Measurements from ENCODE around the gene CRCP.
A peak's percentile ranks its signal among the peaks of the same experiment; 100 is the strongest.
"Not testable (repeated sequence)": the region's sequence is repeated elsewhere in the genome, so short reads cannot be mapped to it uniquely, and the experiment has no call there.

Gene CRCP

DNA sequence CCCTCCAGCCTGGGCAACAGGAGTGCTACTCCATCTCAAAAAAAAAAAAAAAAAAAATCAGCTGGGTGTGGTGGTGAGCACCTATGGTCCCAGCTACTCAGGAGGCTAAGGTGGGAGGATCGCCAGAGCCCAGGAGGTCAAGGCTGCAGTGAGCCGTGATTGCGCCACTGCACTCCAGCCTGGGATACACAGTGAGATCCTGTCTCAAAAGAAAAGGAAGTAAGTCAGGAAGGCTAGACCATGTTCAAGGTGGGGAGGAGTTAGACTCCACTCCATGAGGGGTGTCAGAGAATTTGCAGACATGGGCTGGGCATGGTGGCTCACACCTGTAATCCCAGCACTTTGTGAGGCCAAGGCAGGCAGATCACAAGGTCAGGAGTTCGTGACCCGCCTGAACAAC, 6.2 kb upstream of the CRCP start:
- not testable (repeated sequence) for DNase-seq (ENCODE audit: low spot score)

DNA sequence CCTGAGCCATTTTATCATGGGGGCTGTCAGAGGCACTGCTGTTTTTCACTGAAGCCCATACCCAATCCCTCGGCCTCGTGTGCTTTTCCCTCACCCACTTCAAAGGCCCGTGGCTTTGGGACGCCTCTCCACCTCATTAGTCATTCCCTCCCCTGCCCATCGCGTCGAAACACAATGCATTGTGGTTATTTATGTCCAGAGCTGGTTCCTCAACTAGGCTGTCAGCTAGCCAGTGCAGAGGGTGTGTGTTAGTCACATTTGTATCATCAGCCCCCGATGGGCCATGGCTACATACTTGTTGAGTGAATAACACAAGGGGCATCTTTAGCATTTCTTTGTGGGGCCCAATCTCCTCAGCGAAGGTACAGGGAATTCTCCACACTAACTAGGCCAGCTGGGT, 3.8 kb upstream of the CRCP start:
- peak; percentile 98 for DNase-seq (ENCODE audit: low spot score)

DNA sequence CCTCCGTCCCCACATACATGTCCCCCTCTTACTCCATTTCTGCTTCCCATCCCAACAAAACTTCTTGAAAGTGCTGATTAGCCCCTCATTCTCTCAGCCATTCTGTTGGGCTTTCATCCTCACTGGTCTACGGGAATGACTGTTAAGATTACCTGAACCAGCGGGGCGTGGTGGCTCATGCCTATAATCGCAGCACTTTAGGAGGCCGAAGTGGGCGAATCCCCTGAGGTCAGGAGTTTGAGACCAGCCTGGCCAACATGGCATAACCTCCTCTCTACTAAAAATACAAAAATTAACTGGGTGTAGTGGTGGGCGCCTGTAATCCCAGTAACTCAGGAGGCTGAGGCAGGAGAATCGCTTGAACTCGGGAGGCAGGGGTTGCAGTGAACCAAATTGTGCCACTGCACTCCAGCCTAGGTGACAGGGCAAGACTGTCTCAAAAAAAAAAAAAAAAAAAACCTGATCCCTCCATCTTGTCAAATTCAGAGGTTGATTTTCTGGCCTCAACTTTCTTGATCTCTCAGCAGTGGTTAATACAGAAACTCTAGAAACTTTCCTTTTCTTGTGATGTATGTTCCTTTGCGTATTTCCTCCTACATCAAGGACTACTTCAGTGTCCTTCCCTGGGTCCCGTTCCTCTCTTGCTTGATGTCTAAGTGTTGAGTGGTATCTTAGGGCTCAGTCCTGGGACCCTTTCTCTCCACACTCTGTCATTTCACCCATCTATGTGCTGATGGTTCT, 2.2 kb downstream of the CRCP start:
- not testable (repeated sequence) for DNase-seq (ENCODE audit: low spot score)

- DNase-seq (ENCODE audit: low spot score) = no peak
Measured at GRCh38 chr7:66118603-66119002, 4.0 kb downstream of the CRCP start.

- no peak for DNase-seq (ENCODE audit: low spot score)
Measured at GRCh38 chr7:66119245-66119850, 4.7 kb downstream of the CRCP start.

DNA sequence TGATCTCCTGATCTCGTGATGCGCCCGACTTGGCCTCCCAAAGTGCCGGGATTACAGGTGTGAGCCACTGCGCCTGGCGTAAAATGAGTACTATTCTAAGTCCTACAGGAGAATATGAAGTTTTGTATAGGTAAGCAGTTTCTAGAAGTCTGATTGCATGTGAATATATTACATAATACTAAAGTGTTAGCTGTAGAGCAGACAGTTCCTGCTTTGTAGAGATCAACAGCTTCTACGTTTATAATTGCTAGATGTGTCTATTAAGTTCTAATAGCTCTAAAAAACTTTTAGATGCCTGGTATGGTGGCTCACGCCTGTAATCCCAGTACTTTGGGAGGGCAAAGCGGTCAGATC, 8.5 kb downstream of the CRCP start:
- no peak for DNase-seq (ENCODE audit: low spot score)

DNA sequence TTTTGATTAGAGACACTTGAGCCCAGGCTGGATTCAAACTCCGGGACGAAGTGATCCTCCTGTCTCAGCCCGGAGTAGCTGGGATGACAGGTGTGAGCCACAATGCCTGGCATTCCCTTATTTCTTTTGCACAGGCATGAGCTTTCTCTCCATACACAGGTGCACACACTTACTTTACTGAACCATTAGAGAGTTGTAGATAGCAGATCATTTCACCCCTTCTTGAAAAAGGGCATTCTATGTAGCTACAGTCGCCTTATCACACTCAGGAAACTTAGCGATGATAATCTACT, 9.9 kb downstream of the CRCP start:
- not testable (repeated sequence) for DNase-seq (ENCODE audit: low spot score)

- DNase-seq (ENCODE audit: low spot score) = no peak
Measured at GRCh38 chr7:66125052-66125694, 10.5 kb downstream of the CRCP start.

DNA sequence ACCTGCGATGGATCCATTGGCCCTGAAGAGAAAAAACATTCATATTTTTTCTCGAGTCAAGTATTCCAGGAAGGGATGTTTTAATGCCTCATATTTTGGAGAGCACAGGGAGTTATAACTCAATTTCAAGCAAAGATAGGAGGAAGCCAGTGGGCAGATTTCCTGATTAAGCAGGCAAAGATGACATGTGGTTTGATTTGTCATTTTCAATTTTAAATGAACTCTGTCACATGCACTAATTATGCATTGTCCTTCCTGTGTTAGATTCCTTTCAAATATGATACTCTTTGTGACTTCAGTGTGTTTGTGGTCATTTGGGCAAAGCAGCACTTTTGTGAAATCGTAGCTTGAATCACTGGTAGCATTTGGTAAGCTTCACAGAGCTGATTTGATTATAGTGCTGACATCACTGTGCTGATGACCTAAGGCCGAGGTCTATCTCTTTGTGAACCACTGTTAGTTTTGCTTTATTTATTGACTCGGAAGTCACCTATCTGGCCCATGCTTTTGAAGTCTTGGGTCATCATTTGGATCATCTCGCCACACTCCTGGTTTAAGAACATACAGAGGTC, 11.2 kb downstream of the CRCP start:
- DNase-seq (ENCODE audit: low spot score) = peak; percentile 22

GRCh38 chr7:66127172-66127571, 12.5 kb downstream of the CRCP start:
- not testable (repeated sequence) for DNase-seq (ENCODE audit: low spot score)

DNA sequence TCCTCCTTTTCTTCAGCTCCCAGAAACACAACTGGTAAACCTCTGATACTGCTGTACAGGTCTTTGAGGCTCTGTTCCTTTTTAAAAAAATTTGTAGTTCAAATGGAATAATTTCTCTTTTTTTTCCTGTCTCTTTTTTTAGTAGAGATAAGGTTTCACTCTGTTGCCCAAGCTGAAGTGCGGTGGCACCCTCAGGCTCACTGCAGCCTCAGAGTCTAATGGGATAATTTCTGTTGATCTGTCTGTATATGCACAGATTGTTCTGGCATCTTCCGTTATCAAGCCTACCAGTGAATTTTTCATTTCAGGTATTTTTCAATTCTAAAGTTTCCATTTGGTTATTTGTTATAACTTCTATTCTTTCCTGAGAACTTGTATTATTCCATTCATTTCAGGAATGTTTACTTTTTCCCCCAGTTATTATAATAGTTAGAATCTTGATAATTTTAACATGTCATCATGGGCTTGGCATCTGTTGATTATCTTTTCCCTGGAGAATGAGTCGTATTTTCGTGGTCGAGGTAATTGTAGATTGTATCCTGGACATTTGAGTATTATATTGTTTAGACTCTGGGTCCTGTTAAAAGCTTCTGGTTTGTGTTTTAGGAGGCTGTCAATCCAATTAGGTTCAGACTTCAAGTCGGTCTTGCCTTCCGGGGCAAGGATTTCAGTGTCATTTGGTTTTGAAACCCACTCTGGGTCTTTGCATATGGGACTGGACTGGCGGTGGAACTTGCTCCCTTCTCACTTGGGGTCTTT, 24.5 kb downstream of the CRCP start:
- peak; percentile 54 for DNase-seq (ENCODE audit: low spot score)

GRCh38 chr7:66140924-66141323, 26.3 kb downstream of the CRCP start:
- DNase-seq (ENCODE audit: low spot score) = peak; percentile 48

DNA sequence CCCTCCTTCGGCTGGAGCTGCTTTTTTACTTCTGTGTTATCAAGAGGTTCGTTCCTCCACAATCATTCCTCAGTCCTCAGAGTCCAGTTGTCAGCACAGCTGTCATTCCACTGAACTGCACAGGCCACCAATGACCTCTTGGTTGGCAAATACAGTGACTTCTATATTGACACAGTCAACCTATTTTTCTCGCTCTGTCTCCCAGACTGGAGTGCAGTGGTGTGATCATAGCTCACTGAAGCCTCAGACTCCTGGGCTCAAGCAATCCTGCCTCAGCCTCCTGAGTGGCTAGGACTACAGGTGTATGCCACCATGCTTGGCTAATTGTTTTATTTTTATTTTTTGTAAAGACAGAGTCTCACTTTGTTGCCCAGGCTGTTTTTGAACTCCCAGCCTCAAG, 27.7 kb downstream of the CRCP start:
- DNase-seq (ENCODE audit: low spot score) = no peak

DNA sequence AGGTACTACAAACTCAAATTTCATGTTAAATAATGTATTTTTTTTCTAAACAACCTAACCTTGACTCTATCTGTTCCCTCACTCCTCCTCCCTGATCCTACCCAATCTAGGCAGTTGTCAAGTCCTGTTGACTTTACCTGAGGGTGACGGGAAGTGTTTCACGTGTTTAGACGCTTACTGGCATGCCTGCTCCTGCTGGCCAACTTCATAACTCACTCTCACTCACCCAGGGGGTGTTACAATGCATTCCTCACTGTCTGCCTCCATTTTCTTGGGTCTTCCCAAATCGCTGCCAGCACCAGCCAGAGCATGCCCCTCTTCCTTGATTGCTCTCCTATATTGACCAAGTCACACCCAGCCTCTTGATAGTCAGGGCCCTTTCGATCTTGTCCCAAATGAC, 28.3 kb downstream of the CRCP start:
- DNase-seq (ENCODE audit: low spot score) = no peak

DNA sequence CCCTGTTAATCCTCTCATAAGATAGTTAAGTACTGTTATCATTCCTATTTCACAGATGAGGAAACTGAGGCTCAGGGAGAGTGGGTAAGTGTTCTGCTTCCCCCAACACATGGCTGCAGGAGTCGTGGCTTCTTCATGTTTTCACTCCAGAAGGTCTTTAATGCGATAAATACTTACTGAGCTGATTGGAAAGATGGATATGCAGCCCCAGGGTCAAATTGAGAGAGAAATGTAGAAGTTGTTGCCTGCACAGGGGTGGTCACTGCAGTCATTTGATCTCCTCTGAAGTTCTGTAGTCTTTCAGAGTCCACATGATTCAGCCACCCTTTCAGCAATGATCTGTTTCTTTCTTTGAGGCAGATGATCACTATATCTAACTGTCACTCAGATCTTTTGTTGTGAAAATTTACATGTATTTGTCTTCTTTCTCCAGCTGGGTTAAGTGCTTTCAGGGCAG, 29.3 kb downstream of the CRCP start:
- no peak for DNase-seq (ENCODE audit: low spot score)

- no peak for DNase-seq (ENCODE audit: low spot score)
Measured at GRCh38 chr7:66145400-66146104, 30.9 kb downstream of the CRCP start.

DNA sequence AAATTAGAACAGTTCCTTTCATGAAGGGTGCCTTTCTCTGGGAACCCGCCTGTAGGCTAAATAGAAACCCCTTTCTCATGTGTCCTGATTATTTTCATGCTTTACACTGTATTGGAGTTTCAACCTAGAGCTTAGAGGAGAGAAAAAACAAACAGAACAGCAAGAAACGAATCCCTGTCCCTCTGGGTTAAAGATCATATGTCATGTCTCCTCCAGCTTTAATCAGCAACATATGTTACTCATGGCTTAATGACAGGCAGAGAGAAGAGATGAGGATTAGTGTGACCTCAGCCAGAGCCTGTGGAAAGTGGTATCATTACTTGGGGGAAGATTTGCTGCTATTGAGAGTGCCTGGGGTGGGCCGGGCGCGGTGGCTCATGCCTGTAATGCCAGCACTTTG, 32.1 kb downstream of the CRCP start:
- no peak for DNase-seq (ENCODE audit: low spot score)

GRCh38 chr7:66147657-66148056, 33.0 kb downstream of the CRCP start:
- DNase-seq (ENCODE audit: low spot score) = not testable (repeated sequence)

GRCh38 chr7:66150471-66150870, 35.8 kb downstream of the CRCP start:
- DNase-seq (ENCODE audit: low spot score) = no peak

GRCh38 chr7:66152371-66153191, 37.9 kb downstream of the CRCP start:
- DNase-seq (ENCODE audit: low spot score) = no peak

DNA sequence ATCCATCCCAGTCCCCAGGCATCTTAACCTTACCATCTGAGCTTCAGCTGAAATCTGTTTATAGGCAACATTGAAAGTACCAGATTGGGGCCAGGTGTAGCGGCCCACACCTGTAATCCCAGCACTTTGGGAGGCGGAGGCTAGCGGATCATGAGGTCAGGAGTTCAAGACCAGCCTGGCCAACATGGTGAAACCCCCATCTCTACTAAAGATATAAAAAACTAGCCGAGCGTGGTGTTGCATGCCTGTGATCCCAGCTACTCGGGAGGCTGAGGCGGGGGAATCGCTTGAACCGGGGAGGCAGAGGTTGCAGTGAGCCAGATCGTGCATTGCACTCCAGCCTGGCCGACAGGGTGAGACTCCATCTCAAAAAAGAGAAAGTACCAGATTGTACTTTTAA, 39.0 kb downstream of the CRCP start:
- DNase-seq (ENCODE audit: low spot score) = no peak
